ENCODE data around the gene LIN28A.

DNA sequence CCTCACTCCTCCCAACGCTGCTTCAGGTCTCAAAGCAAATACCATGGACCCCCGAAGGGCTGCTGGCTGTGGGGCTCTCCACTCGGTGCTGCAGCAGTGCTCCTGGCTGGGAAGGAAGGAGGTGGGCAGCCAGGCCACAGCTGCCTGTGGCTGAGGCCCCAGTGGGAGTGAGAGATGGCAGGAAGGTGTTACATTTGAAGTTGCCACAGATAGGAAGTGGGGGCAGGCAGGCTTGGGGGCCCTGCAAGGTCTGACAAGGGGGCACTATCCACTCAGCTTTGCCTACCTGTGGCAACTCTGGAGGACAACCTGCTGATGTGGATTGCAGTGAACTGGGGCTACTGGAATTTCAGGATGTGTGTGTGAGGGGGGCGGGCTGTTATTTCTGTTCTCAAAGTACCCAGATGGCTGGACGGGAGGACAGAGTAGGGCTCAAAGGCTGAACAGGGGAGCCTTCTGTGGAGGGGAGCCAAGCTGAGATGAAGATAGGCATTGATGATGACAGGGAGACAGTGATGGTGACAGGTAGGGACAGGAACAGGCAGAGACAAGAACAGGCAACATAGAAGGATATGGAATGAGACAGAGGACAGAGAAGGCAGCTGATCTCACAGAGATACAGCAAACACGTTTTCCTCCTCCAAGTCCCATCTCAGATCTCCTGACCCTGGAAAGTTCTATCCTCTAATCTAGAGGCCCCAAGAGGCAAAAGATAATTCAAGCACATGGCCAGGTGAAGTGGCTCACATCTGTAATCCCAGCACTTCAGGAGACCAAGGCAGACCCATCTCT, 39.8 kb upstream of the LIN28A start:
- TF ChIP-seq CTCF (IDR thresholded peaks at IDR 0.05; ENCODE audit: insufficient read depth, low read depth, low read length) (no peak), EZH2 (IDR thresholded peaks at IDR 0.05; ENCODE audit: insufficient read depth, low read length) (no peak)

Measured in astrocyte (in vitro differentiated cells and primary cell).